Sigmoid colon (tissue), 3 donors: ENCODE results near the gene RIMBP3C.
"Not testable (repeated sequence)": the region's sequence is repeated elsewhere in the genome, so short reads cannot be mapped to it uniquely, and the experiment has no call there.

ENCODE experiments used
- CTCF ChIP-seq, 4 experiments: fragments of 450-650 bp in 3 of 4; fragments of 200-600 bp in 1 of 4; IDR thresholded peaks; one replicate each; pipeline ENCODE4 v1.5.1; 2016 to 2019; ENCODE audit warnings: antibody characterized with exemption in 4 of 4, mild to moderate bottlenecking in 3 of 4, moderate library complexity in 2 of 4
- POLR2A ChIP-seq, 2 donors: fragments of 450-650 bp; IDR thresholded peaks; one replicate each; pipeline ENCODE4 v1.6.1; 2016; ENCODE audit warnings: antibody characterized with exemption in 2 of 2, mild to moderate bottlenecking in 2 of 2, moderate library complexity in 2 of 2

- TF ChIP-seq CTCF, POLR2A (IDR thresholded peaks at IDR 0.05): not testable (repeated sequence)
Measured at GRCh38 chr22:21596356-21597135, 45.3 kb upstream of the RIMBP3C start.
